ES-I3 (cell line): ENCODE data around the gene KRT15.

Experiments
- H3K36me3 ChIP-seq: 2 replicates; pipeline ENCODE4 v1.6.1; 2013; ENCODE audit warnings: mild to moderate bottlenecking, low read length, control low read depth, moderate library complexity; ENCODE audit not compliant: insufficient read depth
- H3K4me1 ChIP-seq: 2 replicates; pipeline ENCODE4 v1.6.1; 2013; ENCODE audit warnings: mild to moderate bottlenecking, control low read depth, low read length; ENCODE audit not compliant: insufficient read depth
- H3K9ac ChIP-seq: 2 replicates; pipeline ENCODE4 v1.6.1; 2013; ENCODE audit warnings: low read depth, mild to moderate bottlenecking, low read length, moderate library complexity
- H3K9me3 ChIP-seq: 2 replicates; pipeline ENCODE4 v1.6.1; 2013; ENCODE audit warnings: mild to moderate bottlenecking, low read length, moderate library complexity; ENCODE audit not compliant: control insufficient read depth, insufficient read depth

Gene KRT15

GRCh38 chr17:41524261-41524660 lies 5.6 kb upstream of the KRT15 start:
- Histone ChIP-seq H3K36me3 (peaks cover 12% of the 10 kb centered on the region), H3K9me3 (no peaks in the 10 kb centered on the region), H3K4me1 (peaks cover 22% of the 10 kb centered on the region; the same call in 1 of the 2 replicates), H3K9ac (no peak overlapping the region)

- H3K9ac ChIP-seq: no peak overlapping the region
- H3K9me3 ChIP-seq: no peaks in the 10 kb centered on the region
- H3K4me1 ChIP-seq: peaks cover 19% of the 10 kb centered on the region; the same call in 1 of the 2 replicates
- peaks cover 12% of the 10 kb centered on the region for H3K36me3 ChIP-seq
Observed at GRCh38 chr17:41523787-41524186, 5.1 kb upstream of the KRT15 start.

- H3K4me1 ChIP-seq: peaks cover 19% of the 10 kb centered on the region; the same call in 1 of the 2 replicates
- no peak overlapping the region for H3K9ac ChIP-seq
- no peaks in the 10 kb centered on the region for H3K9me3 ChIP-seq
Observed at GRCh38 chr17:41523225-41523593, 4.5 kb upstream of the KRT15 start.

DNA sequence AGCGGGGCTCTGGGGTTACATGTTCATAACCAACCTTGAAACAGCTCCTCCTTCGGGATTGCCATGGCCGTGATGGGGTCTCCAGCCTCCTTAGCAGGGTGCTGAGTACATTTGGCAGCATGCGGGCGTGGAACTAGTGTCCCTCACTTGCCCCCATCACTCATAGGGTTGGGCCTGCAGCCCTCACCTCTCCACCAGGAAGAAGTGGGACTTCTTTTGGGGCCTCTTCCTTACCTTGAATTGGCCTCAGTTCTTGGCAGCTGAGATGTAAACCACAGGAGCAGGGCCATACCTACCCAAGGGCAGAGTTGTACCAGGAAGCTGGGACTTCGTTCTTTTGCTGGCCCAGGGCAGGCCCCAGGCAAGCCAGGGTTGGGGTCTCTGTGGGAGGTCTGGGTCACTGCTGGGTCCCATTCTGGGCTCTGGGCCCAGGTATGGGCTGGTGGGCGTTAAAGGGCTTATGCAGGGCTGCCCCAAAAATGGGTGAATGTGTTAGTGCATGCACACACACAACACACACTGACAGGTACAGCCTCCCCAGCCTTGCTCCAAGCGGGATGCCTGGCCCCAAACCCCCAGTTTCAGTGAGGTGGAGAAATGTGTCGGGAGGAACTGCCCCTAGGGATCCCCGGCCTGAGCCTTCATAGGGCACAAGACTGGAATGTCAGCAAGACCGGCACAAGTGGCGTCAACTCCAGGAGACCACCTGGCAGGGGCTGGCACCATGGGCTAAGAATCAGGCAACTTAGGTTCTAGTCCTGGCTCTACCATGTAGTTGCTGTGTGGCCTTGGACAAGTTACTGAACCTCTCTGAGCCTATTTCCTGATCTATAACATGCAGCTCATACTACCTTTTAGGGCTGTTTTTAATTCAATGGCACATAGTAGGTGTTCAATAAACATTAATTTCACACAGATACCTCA lies 3.9 kb upstream of the KRT15 start:
- Histone ChIP-seq H3K9me3 (no peaks in the 10 kb centered on the region), H3K4me1 (peaks cover 19% of the 10 kb centered on the region; the same call in 1 of the 2 replicates), H3K9ac (no peak overlapping the region), H3K36me3 (peaks cover 12% of the 10 kb centered on the region)

More at GRCh38 chr17:41523225-41523593, 4.5 kb upstream of the KRT15 start:
- peaks cover 12% of the 10 kb centered on the region for H3K36me3 ChIP-seq

DNA sequence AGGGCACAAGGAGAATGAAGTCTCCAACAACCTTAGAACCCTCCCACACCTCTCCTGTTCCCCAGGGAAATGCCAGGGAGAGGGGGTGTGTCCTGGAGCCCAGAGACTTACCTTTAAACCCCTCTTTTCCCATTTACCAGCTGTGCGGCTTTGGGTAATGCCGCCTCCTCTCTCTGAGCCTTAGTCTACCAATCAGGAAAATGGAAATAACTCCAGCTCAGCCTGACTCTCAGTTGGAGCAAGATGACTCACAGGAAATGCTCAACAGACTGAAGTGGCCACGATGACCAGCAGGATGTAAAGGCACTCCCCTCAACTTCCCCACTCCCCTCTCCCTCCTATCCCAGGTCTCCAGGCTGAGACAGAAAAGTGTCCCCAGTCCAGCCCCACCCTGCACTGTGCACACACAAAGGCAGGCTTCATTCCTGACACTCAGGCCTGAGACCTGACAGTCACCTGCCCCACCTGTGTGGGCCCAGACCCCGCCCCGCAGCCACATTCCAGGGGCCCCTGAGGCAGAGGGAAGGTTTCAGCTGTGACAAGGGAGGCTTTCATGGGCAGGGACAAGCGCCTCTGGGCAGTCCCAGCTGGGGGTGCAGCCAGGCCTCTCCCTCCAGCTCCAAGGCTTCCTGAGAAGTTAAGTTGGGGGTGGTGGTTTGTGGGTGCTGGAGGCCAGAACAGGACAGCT lies 3.0 kb upstream of the KRT15 start:
- Histone ChIP-seq H3K4me1 (peaks cover 19% of the 10 kb centered on the region; the same call in 1 of the 2 replicates), H3K9ac (no peak overlapping the region), H3K36me3 (peaks cover 12% of the 10 kb centered on the region), H3K9me3 (no peaks in the 10 kb centered on the region)

GRCh38 chr17:41520821-41521521 lies 2.3 kb upstream of the KRT15 start:
- Histone ChIP-seq H3K9ac (no peak overlapping the region), H3K9me3 (no peaks in the 10 kb centered on the region), H3K4me1 (peaks cover 19% of the 10 kb centered on the region; the same call in 1 of the 2 replicates), H3K36me3 (peaks cover 12% of the 10 kb centered on the region)

- Histone ChIP-seq H3K9ac (no peak overlapping the region), H3K36me3 (peaks cover 8% of the 10 kb centered on the region)
Observed at GRCh38 chr17:41519501-41520224, 973 bp upstream of the KRT15 start.

GRCh38 chr17:41518031-41518430 lies 659 bp downstream of the KRT15 start:
- no peaks in the 10 kb centered on the region for H3K36me3 ChIP-seq
- H3K4me1 ChIP-seq: peaks cover 19% of the 10 kb centered on the region; the same call in 1 of the 2 replicates
- H3K9me3 ChIP-seq: no peaks in the 10 kb centered on the region
- no peak overlapping the region for H3K9ac ChIP-seq

More at GRCh38 chr17:41519501-41520224, 973 bp upstream of the KRT15 start:
- H3K9me3 ChIP-seq: no peaks in the 10 kb centered on the region
- H3K4me1 ChIP-seq: peaks cover 19% of the 10 kb centered on the region; the same call in 1 of the 2 replicates

GRCh38 chr17:41516830-41517283 lies 1.8 kb downstream of the KRT15 start:
- Histone ChIP-seq H3K4me1 (peaks cover 12% of the 10 kb centered on the region; the same call in 1 of the 2 replicates), H3K9ac (no peak overlapping the region)

GRCh38 chr17:41516147-41516829 lies 2.4 kb downstream of the KRT15 start:
- Histone ChIP-seq H3K9me3 (no peaks in the 10 kb centered on the region), H3K36me3 (no peaks in the 10 kb centered on the region), H3K4me1 (peaks cover 6% of the 10 kb centered on the region; the same call in 1 of the 2 replicates), H3K9ac (no peak overlapping the region)

More at GRCh38 chr17:41516830-41517283, 1.8 kb downstream of the KRT15 start:
- Histone ChIP-seq H3K9me3 (no peaks in the 10 kb centered on the region), H3K36me3 (no peaks in the 10 kb centered on the region)

GRCh38 chr17:41513168-41513547 lies 5.5 kb downstream of the KRT15 start:
- H3K9ac ChIP-seq: no peak overlapping the region
- no peaks in the 10 kb centered on the region for H3K36me3 ChIP-seq
- no peaks in the 10 kb centered on the region for H3K9me3 ChIP-seq
- H3K4me1 ChIP-seq: peaks cover 15% of the 10 kb centered on the region

DNA sequence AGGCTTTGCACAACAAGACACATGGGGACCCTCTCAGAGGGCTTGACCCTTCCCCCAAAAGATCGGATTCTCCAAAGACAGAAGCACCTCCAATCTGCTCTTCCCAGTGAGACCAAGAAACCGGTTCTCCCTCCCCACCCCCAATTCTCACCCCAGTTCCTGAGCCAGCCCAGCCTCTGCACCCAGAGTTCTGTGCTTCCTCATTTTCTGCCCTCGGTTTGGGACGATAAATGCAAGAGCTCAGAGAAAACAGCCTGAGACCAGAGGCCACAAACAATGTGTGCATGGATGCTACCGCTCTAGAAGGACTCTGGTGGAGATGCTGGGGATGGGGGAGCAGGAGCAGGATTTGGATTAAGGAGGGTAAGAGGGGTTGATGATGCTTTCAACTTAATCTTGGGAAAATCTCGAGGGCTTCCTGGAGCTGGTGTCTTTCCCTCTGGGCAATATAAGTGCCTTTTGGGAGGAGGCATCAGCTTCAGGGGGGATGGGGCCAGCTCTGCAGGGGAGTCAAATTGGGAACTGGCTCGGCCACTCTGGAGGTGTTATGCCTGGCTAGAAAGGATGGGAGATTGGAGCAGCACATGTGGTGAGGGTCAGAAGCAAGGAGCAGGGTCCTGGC lies 6.0 kb downstream of the KRT15 start:
- no peaks in the 10 kb centered on the region for H3K36me3 ChIP-seq
- no peaks in the 10 kb centered on the region for H3K9me3 ChIP-seq
- H3K4me1 ChIP-seq: peaks cover 15% of the 10 kb centered on the region
- no peak overlapping the region for H3K9ac ChIP-seq

- H3K9ac ChIP-seq: no peak overlapping the region
- no peaks in the 10 kb centered on the region for H3K36me3 ChIP-seq
- peaks cover 15% of the 10 kb centered on the region for H3K4me1 ChIP-seq
- H3K9me3 ChIP-seq: no peaks in the 10 kb centered on the region
Observed at GRCh38 chr17:41511716-41512115, 7.0 kb downstream of the KRT15 start.
